ENCODE data around the gene TAS2R3.

- TF ChIP-seq EZH2 (IDR thresholded peaks at IDR 0.05; ENCODE audit: borderline replicate concordance, low read depth, low read length): no peak
- no peak for TF ChIP-seq ZNF324 (CRISPR knock-in tag; IDR thresholded peaks at IDR 0.05)
- no peak for TF ChIP-seq ZBTB26 (CRISPR knock-in tag; IDR thresholded peaks at IDR 0.05)
- peak; percentile 3; the same call in 1 of the 2 replicates for TF ChIP-seq POLR2A (conservative IDR thresholded peaks at IDR 0.05)
- no peak for TF ChIP-seq NFXL1 (CRISPR knock-in tag; IDR thresholded peaks at IDR 0.05)
- TF ChIP-seq GABPA (tag; conservative IDR thresholded peaks at IDR 0.05; ENCODE audit: low read depth): no peak
- no peak for TF ChIP-seq HNRNPUL1 (IDR thresholded peaks at IDR 0.05; ENCODE audit: low read length)
- no peak for TF ChIP-seq ZNF282 (CRISPR knock-in tag; IDR thresholded peaks at IDR 0.05)
- TF ChIP-seq FOXP1 (CRISPR knock-in tag; IDR thresholded peaks at IDR 0.05): no peak
- TF ChIP-seq ZNF695 (CRISPR knock-in tag; IDR thresholded peaks at IDR 0.05): no peak
- no peak for TF ChIP-seq NFRKB (IDR thresholded peaks at IDR 0.05; ENCODE audit: low read depth)
- TF ChIP-seq ARID4B (CRISPR knock-in tag; IDR thresholded peaks at IDR 0.05): no peak
- TF ChIP-seq MAZ (CRISPR knock-in tag; conservative IDR thresholded peaks at IDR 0.05 in 1 of 2, IDR thresholded peaks at IDR 0.05 in 1 of 2): no peak
These were observed 24.6 kb upstream of the TAS2R3 start for GRCh38 chr7:141739250-141739649.
